ENCODE results near the gene MATN4. TPM values are rescaled to one million over a fixed set of nuclear protein-coding genes. Genes with fewer than 3 reads are reported as not detected.

Gene MATN4
- total and polyA plus RNA-seq, 2 experiments from 2014 or later: 3.3 to 5.1 TPM

GRCh38 chr20:45301824-45302271 lies 6.3 kb downstream of the MATN4 start (continued):
- TF ChIP-seq ZNF462 (CRISPR knock-in tag; IDR thresholded peaks at IDR 0.05) (no peak), CREB1 (CRISPR knock-in tag; IDR thresholded peaks at IDR 0.05; ENCODE audit: low read depth) (no peak), STAT1 (IDR thresholded peaks at IDR 0.05; ENCODE audit: unreplicated experiment) (no peak), POLR2AphosphoS5 (IDR thresholded peaks at IDR 0.05; ENCODE audit: low read depth) (no peak)

- Histone ChIP-seq H3K4me1 (ENCODE audit: insufficient read depth) (no peaks in the 10 kb centered on the region), H3K27me3 (ENCODE audit: insufficient read depth) (0 out of 2 replicates have a peak, but pooled peaks cover 2% of the 10 kb centered on the region), H3K4me2 (no peak overlapping the region), H3K4me3 (no peak overlapping the region), H3K79me2 (replicated peaks; ENCODE audit: insufficient read depth) (no peaks in the 10 kb centered on the region), H3K36me3 (ENCODE audit: insufficient read depth) (no peaks in the 10 kb centered on the region), H3K27ac (ENCODE audit: low read depth) (no peak overlapping the region), H4K20me1 (replicated peaks; ENCODE audit: insufficient read depth) (no peaks in the 10 kb centered on the region), H2AFZ (0 out of 2 replicates have a peak overlapping the region, but pooled peaks have one; percentile 45), H3F3A (replicated peaks; ENCODE audit: low read depth) (no peaks in the 10 kb centered on the region), H3K9me2 (ENCODE audit: insufficient read depth) (no peaks in the 10 kb centered on the region)
- Mint-ChIP-seq H3K36me3 (ENCODE audit: low read depth) (peaks cover 3% of the 10 kb centered on the region; the same call in 1 of the 3 replicates), H3K4me1 (peaks cover 13% of the 10 kb centered on the region; the same call in 2 of the 3 replicates), H3K27me3 (ENCODE audit: insufficient read depth, low read depth, poor library complexity) (peaks cover 18% of the 10 kb centered on the region), H3K4me3 (no peak overlapping the region), H3K27ac (no peak overlapping the region), H3K9me3 (peaks cover 4% of the 10 kb centered on the region; the same call in 2 of the 3 replicates)
- ATAC-seq (peak; percentile 97), DNase-seq (ENCODE audit: low spot score) (peak; percentile 89)
- no peak for TF ChIP-seq ETS1 (IDR thresholded peaks at IDR 0.05)
- TF ChIP-seq, protein P1, sequence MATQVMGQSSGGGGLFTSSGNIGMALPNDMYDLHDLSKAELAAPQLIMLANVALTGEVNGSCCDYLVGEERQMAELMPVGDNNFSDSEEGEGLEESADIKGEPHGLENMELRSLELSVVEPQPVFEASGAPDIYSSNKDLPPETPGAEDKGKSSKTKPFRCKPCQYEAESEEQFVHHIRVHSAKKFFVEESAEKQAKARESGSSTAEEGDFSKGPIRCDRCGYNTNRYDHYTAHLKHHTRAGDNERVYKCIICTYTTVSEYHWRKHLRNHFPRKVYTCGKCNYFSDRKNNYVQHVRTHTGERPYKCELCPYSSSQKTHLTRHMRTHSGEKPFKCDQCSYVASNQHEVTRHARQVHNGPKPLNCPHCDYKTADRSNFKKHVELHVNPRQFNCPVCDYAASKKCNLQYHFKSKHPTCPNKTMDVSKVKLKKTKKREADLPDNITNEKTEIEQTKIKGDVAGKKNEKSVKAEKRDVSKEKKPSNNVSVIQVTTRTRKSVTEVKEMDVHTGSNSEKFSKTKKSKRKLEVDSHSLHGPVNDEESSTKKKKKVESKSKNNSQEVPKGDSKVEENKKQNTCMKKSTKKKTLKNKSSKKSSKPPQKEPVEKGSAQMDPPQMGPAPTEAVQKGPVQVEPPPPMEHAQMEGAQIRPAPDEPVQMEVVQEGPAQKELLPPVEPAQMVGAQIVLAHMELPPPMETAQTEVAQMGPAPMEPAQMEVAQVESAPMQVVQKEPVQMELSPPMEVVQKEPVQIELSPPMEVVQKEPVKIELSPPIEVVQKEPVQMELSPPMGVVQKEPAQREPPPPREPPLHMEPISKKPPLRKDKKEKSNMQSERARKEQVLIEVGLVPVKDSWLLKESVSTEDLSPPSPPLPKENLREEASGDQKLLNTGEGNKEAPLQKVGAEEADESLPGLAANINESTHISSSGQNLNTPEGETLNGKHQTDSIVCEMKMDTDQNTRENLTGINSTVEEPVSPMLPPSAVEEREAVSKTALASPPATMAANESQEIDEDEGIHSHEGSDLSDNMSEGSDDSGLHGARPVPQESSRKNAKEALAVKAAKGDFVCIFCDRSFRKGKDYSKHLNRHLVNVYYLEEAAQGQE (IDR thresholded peaks at IDR 0.05; ENCODE audit: unreplicated experiment): no peak
- TF ChIP-seq ZNF114 (CRISPR knock-in tag; IDR thresholded peaks at IDR 0.05): no peak
- TF ChIP-seq ZNF331 (CRISPR knock-in tag; IDR thresholded peaks at IDR 0.05; ENCODE audit: low read depth): no peak
- no peak for TF ChIP-seq POLR2AphosphoS5 (IDR thresholded peaks at IDR 0.05; ENCODE audit: low read depth)
- peak; percentile 61 to 62 for TF ChIP-seq CTCF (conservative IDR thresholded peaks at IDR 0.05; ENCODE audit: low read depth in 2 of 2)
Observed at GRCh38 chr20:45300961-45301360, 7.1 kb downstream of the MATN4 start.

All from GM23338 (cell line).